A549 (cell line): ENCODE data around the gene PTPRCAP. TPM values are rescaled to one million over a fixed set of nuclear protein-coding genes. Genes with fewer than 3 reads are reported as not detected.

Experiments used
- ATAC-seq, 2 experiments: fragments of 200-7000 bp in 1 of 2; fragments of >200 bp in 1 of 2; cut with Nextera tagmentation in 1 of 2; cut with Tn5 transposase in 1 of 2; 3 replicates each; pipeline versions ENCODE4 v1.8.0 to v1.9.1; 2018 to 2020; ENCODE audit warnings: mild to moderate bottlenecking in 1 of 2, moderate library complexity in 1 of 2
- CTCF ChIA-PET: fragments of 300-600 bp; sonication (Branson Sonifier 250); formaldehyde crosslinking; extraction: SDS; loops from one replicate; lab custom pipeline; 2021; ENCODE audit warnings: antibody characterized with exemption, inconsistent platforms; lab: Yijun Ruan, JAX
- POLR2A ChIA-PET: fragments of 350-600 bp; formaldehyde crosslinking; extraction: SDS; loops from one replicate; lab custom pipeline; 2021; ENCODE audit warnings: antibody characterized with exemption, inconsistent platforms; lab: Yijun Ruan, JAX
- DNase-seq, 2 experiments: peaks; one replicate each; pipeline versions ENCODE4 v3.0.0 to v3.0.0-alpha.2; 2011 to 2016; ENCODE audit warnings: low read depth in 1 of 2, low spot score in 1 of 2
- FAIRE-seq: peaks from 2 replicates; lab custom pipeline; 2011; peaks lifted over from hg19 to GRCh38; lab: Jason Lieb, UNC
- H3K27ac ChIP-seq, 2 experiments: fragments of >200 bp; sonication (Bioruptor Twin); formaldehyde crosslinking; 3 replicates each; pipeline ENCODE4 v1.5.1; 2016 to 2017
- H3K4me1 ChIP-seq: fragments of >200 bp; sonication (Bioruptor Twin); formaldehyde crosslinking; 3 replicates; pipeline ENCODE4 v1.6.1; 2016
- H3K4me2 ChIP-seq: fragments of >200 bp; sonication (Bioruptor Twin); formaldehyde crosslinking; 3 replicates; pipeline ENCODE4 v1.6.1; 2016
- H3K4me3 ChIP-seq: fragments of >200 bp; sonication (Bioruptor Twin); formaldehyde crosslinking; 3 replicates; pipeline ENCODE4 v1.5.1; 2016
- H3K9me3 ChIP-seq: fragments of >200 bp; sonication (Bioruptor Twin); formaldehyde crosslinking; 3 replicates; pipeline ENCODE4 v1.6.1; 2016
- BHLHE40 ChIP-seq: IDR thresholded peaks from 2 replicates; pipeline ENCODE4 v1.6.1; 2012; ENCODE audit warnings: low read depth, low read length, inconsistent platforms
- CBX2 ChIP-seq: fragments of 200-600 bp; sonication (generic); IDR thresholded peaks from 2 replicates; pipeline ENCODE4 v1.6.1; 2016; ENCODE audit warnings: low read depth, mild to moderate bottlenecking, borderline replicate concordance
- EHF ChIP-seq: fragments of 250-450 bp; sonication (Bioruptor Pico); IDR thresholded peaks from 2 replicates; pipeline ENCODE4 v1.5.0; 2020; ENCODE audit warnings: mild to moderate bottlenecking
- EHMT2 ChIP-seq: fragments of 200-600 bp; sonication (generic); IDR thresholded peaks from 2 replicates; pipeline ENCODE4 v1.6.1; 2016; ENCODE audit warnings: antibody characterized with exemption, low read depth, mild to moderate bottlenecking, moderate library complexity
- EP300 ChIP-seq, 2 experiments: fragments of >200 bp; sonication (Bioruptor Twin); formaldehyde crosslinking; IDR thresholded peaks; 2 replicates in 1 of 2; 3 replicates in 1 of 2; pipeline ENCODE4 v1.6.1; 2016 to 2017
- ESRRA ChIP-seq: fragments of 150-350 bp; IDR thresholded peaks from 2 replicates; pipeline ENCODE4 v1.6.1; 2014; ENCODE audit warnings: mild to moderate bottlenecking, low read length, borderline replicate concordance
- FOSL2 ChIP-seq, 2 experiments: fragments of 450-650 bp in 1 of 2; fragments of >200 bp in 1 of 2; sonication (Bioruptor Twin) in 1 of 2; formaldehyde crosslinking; IDR thresholded peaks; 2 replicates each; pipeline versions ENCODE4 v1.5.0 to v1.6.1; 2016 to 2020; ENCODE audit warnings: mild to moderate bottlenecking in 1 of 2, moderate library complexity in 1 of 2
- FOXS1 ChIP-seq: fragments of 250-450 bp; sonication (Bioruptor Pico); IDR thresholded peaks from 2 replicates; pipeline ENCODE4 v1.5.0; 2020; ENCODE audit warnings: mild to moderate bottlenecking, moderate library complexity
- HDAC2 ChIP-seq: fragments of 200-600 bp; sonication (generic); IDR thresholded peaks from 2 replicates; pipeline ENCODE4 v1.6.1; 2016
- JUN ChIP-seq, 2 experiments: fragments of >200 bp; sonication (Bioruptor Twin); formaldehyde crosslinking; IDR thresholded peaks; 2 replicates in 1 of 2; 3 replicates in 1 of 2; pipeline ENCODE4 v1.6.1; 2016 to 2017
- JUNB ChIP-seq: fragments of >200 bp; sonication (Bioruptor Twin); formaldehyde crosslinking; IDR thresholded peaks from 2 replicates; pipeline ENCODE4 v1.6.1; 2016
- KDM1A ChIP-seq: fragments of 200-600 bp; sonication (generic); IDR thresholded peaks from 2 replicates; pipeline ENCODE4 v1.6.1; 2016; ENCODE audit warnings: low read depth, mild to moderate bottlenecking
- KDM5A ChIP-seq: fragments of 200-600 bp; sonication (generic); IDR thresholded peaks from 2 replicates; pipeline ENCODE4 v1.6.1; 2016; ENCODE audit warnings: antibody characterized with exemption, mild to moderate bottlenecking
- MAFK ChIP-seq: fragments of 450-650 bp; IDR thresholded peaks from 2 replicates; pipeline ENCODE4 v1.6.1; 2014; ENCODE audit not compliant: partially characterized antibody
- MYC ChIP-seq: IDR thresholded peaks from 2 replicates; pipeline ENCODE4 v1.6.1; 2012; ENCODE audit warnings: mild to moderate bottlenecking, inconsistent platforms, low read length, improper control_type of control experiment, borderline replicate concordance
- NPAS2 ChIP-seq: fragments of 250-450 bp; sonication (Bioruptor Pico); IDR thresholded peaks from 2 replicates; pipeline ENCODE4 v1.8.0; 2022; ENCODE audit warnings: mild to moderate bottlenecking, moderate library complexity, borderline replicate concordance
- POLR2A ChIP-seq: IDR thresholded peaks from 2 replicates; pipeline ENCODE4 v1.6.1; 2012; ENCODE audit warnings: mild to moderate bottlenecking, low read length
- POLR2AphosphoS2 ChIP-seq: conservative IDR thresholded peaks from 2 replicates; pipeline ENCODE4 v1.6.1; 2012; ENCODE audit warnings: low read length, improper control_type of control experiment, inconsistent platforms
- RAD21 ChIP-seq, 2 experiments: fragments of >200 bp in 1 of 2; sonication (Bioruptor Twin) in 1 of 2; formaldehyde crosslinking in 1 of 2; IDR thresholded peaks in 1 of 2; conservative IDR thresholded peaks in 1 of 2; 2 replicates in 1 of 2; 3 replicates in 1 of 2; pipeline ENCODE4 v1.6.1; 2012 to 2018; ENCODE audit warnings: inconsistent platforms in 1 of 2
- RARB ChIP-seq: fragments of 250-450 bp; sonication (Bioruptor Pico); IDR thresholded peaks from 2 replicates; pipeline ENCODE4 v1.8.0; 2021; ENCODE audit warnings: mild to moderate bottlenecking, moderate library complexity
- RCOR1 ChIP-seq: fragments of 150-350 bp; IDR thresholded peaks from 2 replicates; pipeline ENCODE4 v1.6.1; 2014; ENCODE audit warnings: antibody characterized with exemption, low read length, low read depth
- RFX5 ChIP-seq: fragments of 450-650 bp; IDR thresholded peaks from 2 replicates; pipeline ENCODE4 v1.7.1; 2014; ENCODE audit warnings: antibody characterized with exemption, mild to moderate bottlenecking, moderate library complexity
- RNF2 ChIP-seq: fragments of 200-600 bp; sonication (generic); IDR thresholded peaks from 2 replicates; pipeline ENCODE4 v1.6.1; 2016; ENCODE audit warnings: low read depth, mild to moderate bottlenecking, antibody characterized with exemption, moderate library complexity, borderline replicate concordance
- SMC3 ChIP-seq: fragments of >200 bp; sonication (Bioruptor Twin); formaldehyde crosslinking; IDR thresholded peaks from 3 replicates; pipeline ENCODE4 v1.6.1; 2018; ENCODE audit warnings: inconsistent platforms
- SREBF2 ChIP-seq: fragments of 450-650 bp; IDR thresholded peaks from 2 replicates; pipeline ENCODE4 v1.6.1; 2014; ENCODE audit warnings: mild to moderate bottlenecking, moderate library complexity
- TFCP2L1 ChIP-seq: fragments of 250-450 bp; sonication (Bioruptor Pico); IDR thresholded peaks from 2 replicates; pipeline ENCODE4 v1.5.0; 2021; ENCODE audit warnings: mild to moderate bottlenecking
- TP53 ChIP-seq: fragments of 250-450 bp; sonication (Bioruptor Pico); IDR thresholded peaks from 2 replicates; pipeline ENCODE4 v1.5.0; 2021; ENCODE audit warnings: mild to moderate bottlenecking, moderate library complexity
- ZC3H11A ChIP-seq: fragments of 450-650 bp; IDR thresholded peaks from 2 replicates; pipeline ENCODE4 v1.6.1; 2014; ENCODE audit warnings: antibody characterized with exemption, mild to moderate bottlenecking
- ZFP36 ChIP-seq: fragments of 450-650 bp; IDR thresholded peaks from 2 replicates; pipeline ENCODE4 v1.6.1; 2014; ENCODE audit warnings: borderline replicate concordance; ENCODE audit not compliant: partially characterized antibody
- ZNF302 ChIP-seq: fragments of 250-450 bp; sonication (Bioruptor Pico); IDR thresholded peaks from 2 replicates; pipeline ENCODE4 v1.9.0; 2021; ENCODE audit warnings: inconsistent platforms, mild to moderate bottlenecking, moderate library complexity
- ZSCAN20 ChIP-seq: fragments of 250-450 bp; sonication (Bioruptor Pico); IDR thresholded peaks from 2 replicates; pipeline ENCODE4 v1.8.0; 2022; ENCODE audit warnings: mild to moderate bottlenecking, moderate library complexity
- WGBS: methylation state at CpG from one replicate; pipeline ENCODE4 v1.1.6; 2017; ENCODE audit errors: missing lambda C conversion rate; 5-methylcytosine and 5-hydroxymethylcytosine counted together
- polyA plus RNA-seq, 4 experiments: library from polyadenylated mRNA; depleted of rRNA in 3 of 4; stranded (reverse); fragments of >200 nt; fragmentation: RNase III in 1 of 4; extraction: RNeasy Plus Mini Kit Qiagen cat#74134 plus additional on column Dnase treatment in 1 of 4; gene quantifications; 2 replicates in 3 of 4; 3 replicates in 1 of 4; pipeline ENCODE4 v1.2.3, GENCODE V29; 2011 to 2017
- TF ChIP-seq, protein P1 (sequence below): fragments of >200 bp; sonication (Bioruptor Twin); formaldehyde crosslinking; IDR thresholded peaks from 2 replicates; pipeline ENCODE4 v1.6.1; 2016
- TF ChIP-seq, protein P2 (sequence below): IDR thresholded peaks from 2 replicates; pipeline ENCODE4 v1.6.1; 2012; ENCODE audit warnings: low read depth, borderline replicate concordance
- TF ChIP-seq, protein P3 (sequence below): IDR thresholded peaks from 2 replicates; pipeline ENCODE4 v1.6.1; 2012
- TF ChIP-seq, protein P4 (sequence below): fragments of 450-650 bp; IDR thresholded peaks from 2 replicates; pipeline ENCODE4 v1.6.1; 2014; ENCODE audit warnings: antibody characterized with exemption

PTPRCAP gene
- polyA plus RNA-seq, 2 of the 4 experiments (the other 2 are of a cell fraction), result 0.34 to 0.56 TPM

DNA sequence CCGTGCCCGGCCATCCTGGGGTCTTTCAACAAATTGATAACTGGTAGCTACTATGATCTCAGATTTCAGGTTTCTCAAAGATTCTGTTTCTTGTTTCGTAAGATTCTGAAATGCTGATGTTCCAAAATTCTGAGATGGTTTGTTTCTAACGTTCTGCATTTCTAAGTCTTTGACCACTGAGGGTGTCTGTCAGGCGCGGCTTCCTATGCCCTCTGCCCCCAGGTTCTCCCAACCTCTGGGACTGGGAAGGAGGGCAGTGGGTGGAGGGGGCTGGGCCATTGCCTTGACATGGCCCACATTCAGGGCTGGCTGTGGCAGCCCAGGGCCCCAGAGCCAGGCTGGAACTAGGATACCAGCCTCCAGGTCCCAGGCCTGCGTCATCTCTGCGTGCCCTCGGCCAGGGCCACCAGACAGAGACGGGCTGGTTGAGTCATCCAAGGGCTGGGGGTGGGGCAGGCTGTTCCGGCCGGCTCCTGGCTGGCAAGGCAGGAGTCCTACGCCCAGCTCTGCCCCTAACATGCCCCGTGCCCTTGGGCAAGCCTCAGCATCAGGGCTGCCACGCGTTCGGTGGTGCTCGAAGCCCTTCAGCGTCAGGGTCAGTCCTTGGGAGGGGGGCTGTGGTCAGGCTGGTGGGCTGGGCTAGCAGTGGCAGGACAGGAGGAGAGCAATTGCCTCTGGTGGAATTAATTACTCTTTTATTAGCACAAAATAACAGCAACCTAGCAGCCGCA, 26.4 kb upstream of the PTPRCAP start (continued):
- TF ChIP-seq RFX5 (no peak), KDM5A (no peak), MYC (no peak), EHMT2 (no peak), HDAC2 (no peak), BHLHE40 (no peak), ZFP36 (no peak), FOXS1 (no peak), JUNB (peak; percentile 32; the same call in 1 of the 2 replicates), POLR2A (peak; percentile 61), RCOR1 (no peak), NPAS2 (CRISPR knock-in tag) (no peak; the same call in 1 of the 2 replicates), ZNF302 (no peak), ESRRA (no peak), EHF (CRISPR knock-in tag) (peak; percentile 48; the same call in 1 of the 2 replicates), CBX2 (no peak), FOSL2 (IDR thresholded peaks at IDR 0.05) (peak; percentile 52; the same call in 1 of the 2 replicates), FOSL2 (CRISPR knock-in tag; IDR thresholded peaks at IDR 0.05) (peak; percentile 97), TP53 (CRISPR knock-in tag) (peak; percentile 84; the same call in 1 of the 2 replicates), MAFK (peak; percentile 25), JUN (IDR thresholded peaks at IDR 0.05) (peak in 1 of 2 experiments; percentile 35; a peak in 2 of 5 replicates), SREBF2 (no peak), TFCP2L1 (CRISPR knock-in tag) (0 out of 2 replicates have a peak, but pooled peaks have one; percentile 15), RNF2 (no peak; the same call in 1 of the 2 replicates)
- TF ChIP-seq, protein P1, sequence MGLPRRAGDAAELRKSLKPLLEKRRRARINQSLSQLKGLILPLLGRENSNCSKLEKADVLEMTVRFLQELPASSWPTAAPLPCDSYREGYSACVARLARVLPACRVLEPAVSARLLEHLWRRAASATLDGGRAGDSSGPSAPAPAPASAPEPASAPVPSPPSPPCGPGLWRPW, result no peak
- TF ChIP-seq, protein P2, sequence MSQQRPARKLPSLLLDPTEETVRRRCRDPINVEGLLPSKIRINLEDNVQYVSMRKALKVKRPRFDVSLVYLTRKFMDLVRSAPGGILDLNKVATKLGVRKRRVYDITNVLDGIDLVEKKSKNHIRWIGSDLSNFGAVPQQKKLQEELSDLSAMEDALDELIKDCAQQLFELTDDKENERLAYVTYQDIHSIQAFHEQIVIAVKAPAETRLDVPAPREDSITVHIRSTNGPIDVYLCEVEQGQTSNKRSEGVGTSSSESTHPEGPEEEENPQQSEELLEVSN, result peak; percentile 94
- TF ChIP-seq, protein P3, sequence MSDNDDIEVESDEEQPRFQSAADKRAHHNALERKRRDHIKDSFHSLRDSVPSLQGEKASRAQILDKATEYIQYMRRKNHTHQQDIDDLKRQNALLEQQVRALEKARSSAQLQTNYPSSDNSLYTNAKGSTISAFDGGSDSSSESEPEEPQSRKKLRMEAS, result peak; percentile 97
- TF ChIP-seq, protein P4, sequence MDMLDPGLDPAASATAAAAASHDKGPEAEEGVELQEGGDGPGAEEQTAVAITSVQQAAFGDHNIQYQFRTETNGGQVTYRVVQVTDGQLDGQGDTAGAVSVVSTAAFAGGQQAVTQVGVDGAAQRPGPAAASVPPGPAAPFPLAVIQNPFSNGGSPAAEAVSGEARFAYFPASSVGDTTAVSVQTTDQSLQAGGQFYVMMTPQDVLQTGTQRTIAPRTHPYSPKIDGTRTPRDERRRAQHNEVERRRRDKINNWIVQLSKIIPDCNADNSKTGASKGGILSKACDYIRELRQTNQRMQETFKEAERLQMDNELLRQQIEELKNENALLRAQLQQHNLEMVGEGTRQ, result no peak
- TF ChIP-seq, all 56 proteins: peak for 12

DNA sequence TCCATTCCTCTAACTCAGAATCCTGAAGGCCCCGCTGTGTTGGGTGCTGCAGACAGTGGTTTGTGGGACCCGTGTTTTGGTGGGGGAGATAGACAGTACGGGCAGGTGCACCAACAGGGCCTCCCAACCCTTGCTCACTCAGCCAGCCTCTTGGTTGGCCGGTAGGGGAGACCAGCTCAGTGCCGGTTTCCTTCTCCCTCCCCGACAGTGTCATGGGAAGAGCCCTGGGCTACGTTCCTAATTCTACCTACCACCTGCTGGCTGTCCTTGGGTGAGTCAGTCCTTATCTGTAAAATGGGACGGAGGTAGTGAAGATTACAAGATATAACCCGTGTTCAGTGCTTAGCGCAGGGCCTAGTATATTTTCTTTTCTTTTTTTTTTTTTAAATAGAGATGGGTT, 25.7 kb upstream of the PTPRCAP start:
- Histone ChIP-seq H3K4me3 (no peak overlapping the region), H3K4me1 (peaks cover 33% of the 10 kb centered on the region), H3K9me3 (no peaks in the 10 kb centered on the region), H3K27ac (peak overlapping the region; percentile 95 to 99), H3K4me2 (no peak overlapping the region; the same call in 2 of the 3 replicates)
- no peak for ATAC-seq
- 86% methylated on average over 10 of the region's 10 CpGs for WGBS
- no peak for TF ChIP-seq POLR2AphosphoS2
- TF ChIP-seq EP300 (IDR thresholded peaks at IDR 0.05), result no peak
- TF ChIP-seq, protein P3, result no peak
- no peak for TF ChIP-seq ESRRA
- TF ChIP-seq RAD21 (conservative IDR thresholded peaks at IDR 0.05 in 1 of 2, IDR thresholded peaks at IDR 0.05 in 1 of 2), result no peak
- no peak for TF ChIP-seq POLR2A
- TF ChIP-seq ZNF302, result no peak
- no peak for TF ChIP-seq RARB (CRISPR knock-in tag)
- TF ChIP-seq HDAC2, result no peak
- no peak for TF ChIP-seq ZC3H11A
- no peak for TF ChIP-seq MAFK
- no peak for TF ChIP-seq SMC3
- TF ChIP-seq KDM1A, result no peak
- TF ChIP-seq EHMT2, result no peak
- no peak for TF ChIP-seq MYC
- TF ChIP-seq ZSCAN20 (CRISPR knock-in tag), result no peak
- ChIA-PET POLR2A (interaction anchor here (0.7 to 1.0 kb wide), 2 partner anchors 20 to 110 kb away, joined by 3 to 4 read pairs; partner anchors contain the start of genes AIP and POLD4), CTCF (interaction anchor here (0.6 to 0.7 kb wide), 3 partner anchors 12 to 120 kb away, joined by 3 to 4 read pairs (median 3); no protein-coding TSS in a partner anchor)
- no peak for FAIRE-seq
- no peak for DNase-seq
